ENCODE data around the gene CREB5. TPM values are rescaled to one million over a fixed set of nuclear protein-coding genes. Genes with fewer than 3 reads are reported as not detected.

CREB5 gene
- total RNA-seq, 4 donors from 2014 or later = 16.8 to 22.4 (median 20.9) TPM

GRCh38 chr7:28709748-28710147 is 297.4 kb downstream of the CREB5 start:
- TF ChIP-seq EP300 (IDR thresholded peaks at IDR 0.05) = no peak
- no peak for TF ChIP-seq CTCF (IDR thresholded peaks at IDR 0.05)
- no peak for TF ChIP-seq POLR2A (IDR thresholded peaks at IDR 0.05)
- Histone ChIP-seq H3K4me3 (no peak overlapping the region), H3K27me3 (no peaks in the 10 kb centered on the region), H3K27ac (peak overlapping the region in 1 of 4 donors; percentile 82), H3K36me3 (no peaks in the 10 kb centered on the region), H3K4me1 (peaks cover 0 to 29% (median 0%) of the 10 kb centered on the region in 4 donors), H3K9me3 (no peaks in the 10 kb centered on the region)
- 81 to 86% methylated on average over 6 of the region's 6 CpGs for WGBS, 2 donors
- DNase-seq (ENCODE audit: low spot score in 2 of 2) = no peak

GRCh38 chr7:28711114-28711513 is 298.8 kb downstream of the CREB5 start:
- Histone ChIP-seq H3K4me1 (peaks cover 0 to 29% (median 0%) of the 10 kb centered on the region in 4 donors), H3K36me3 (no peaks in the 10 kb centered on the region), H3K4me3 (no peak overlapping the region), H3K27me3 (no peaks in the 10 kb centered on the region), H3K27ac (peak overlapping the region in 2 of 4 donors; percentile 26 to 53), H3K9me3 (no peaks in the 10 kb centered on the region)
- WGBS, 2 donors = 58 to 67% methylated on average over 3 of the region's 3 CpGs
- no peak for DNase-seq (ENCODE audit: low spot score in 2 of 2)
- TF ChIP-seq POLR2A (IDR thresholded peaks at IDR 0.05) (no peak), CTCF (IDR thresholded peaks at IDR 0.05) (no peak), EP300 (IDR thresholded peaks at IDR 0.05) (no peak)

- no peak for TF ChIP-seq CTCF (IDR thresholded peaks at IDR 0.05)
- no peak for TF ChIP-seq EP300 (IDR thresholded peaks at IDR 0.05)
- TF ChIP-seq POLR2A (IDR thresholded peaks at IDR 0.05) = no peak
- H3K4me1 ChIP-seq = peaks cover 0 to 19% (median 0%) of the 10 kb centered on the region in 4 donors
- H3K4me3 ChIP-seq = no peak overlapping the region
- H3K9me3 ChIP-seq = no peaks in the 10 kb centered on the region
- H3K36me3 ChIP-seq = peaks cover 0 to 5% (median 0%) of the 10 kb centered on the region in 3 donors
- H3K27ac ChIP-seq = no peak overlapping the region
- H3K27me3 ChIP-seq = no peaks in the 10 kb centered on the region
- no peak for DNase-seq (ENCODE audit: low spot score in 2 of 2)
- 70 to 72% methylated on average over 6 of the region's 6 CpGs for WGBS, 2 donors
These were observed 302.3 kb downstream of the CREB5 start for GRCh38 chr7:28714459-28715120.

DNA sequence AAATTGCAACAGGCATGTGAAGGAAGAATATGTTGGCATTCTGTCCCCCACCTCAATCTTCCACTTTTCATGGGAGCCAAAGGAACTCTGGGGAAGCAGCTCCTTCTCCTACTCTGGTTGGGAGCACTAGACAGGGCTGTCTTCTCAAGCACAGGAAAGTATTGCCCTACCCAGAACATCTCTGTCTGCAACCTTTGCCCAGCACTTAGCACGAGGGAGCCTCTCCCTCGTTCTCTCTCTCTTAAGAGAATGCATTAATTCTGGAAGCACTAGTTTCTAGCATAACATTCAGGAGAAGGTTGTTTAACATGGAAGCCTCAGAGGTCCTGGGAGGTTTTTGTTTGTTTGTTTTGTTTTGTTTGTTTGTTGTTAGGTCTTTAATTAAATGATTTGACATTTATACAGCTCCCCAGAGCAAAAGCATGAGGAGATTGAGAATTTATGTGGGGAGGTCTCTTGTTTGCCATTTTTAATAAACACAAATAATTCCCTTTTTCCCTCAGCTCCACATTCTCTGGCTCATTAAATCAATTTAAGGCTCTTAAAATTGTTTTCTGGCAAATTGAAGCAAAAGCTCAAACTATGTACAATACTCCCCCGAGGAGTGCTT is 305.2 kb downstream of the CREB5 start:
- DNase-seq (ENCODE audit: low spot score in 2 of 2) = no peak
- Histone ChIP-seq H3K9me3 (no peaks in the 10 kb centered on the region), H3K27me3 (no peaks in the 10 kb centered on the region), H3K4me3 (no peak overlapping the region), H3K36me3 (peaks cover 0 to 24% (median 0%) of the 10 kb centered on the region in 3 donors), H3K4me1 (peaks cover 0 to 12% (median 0%) of the 10 kb centered on the region in 4 donors), H3K27ac (no peak overlapping the region)
- 51 to 71% methylated on average over 3 of the region's 3 CpGs for WGBS, 2 donors
- TF ChIP-seq EP300 (IDR thresholded peaks at IDR 0.05) (no peak), POLR2A (IDR thresholded peaks at IDR 0.05) (no peak), CTCF (IDR thresholded peaks at IDR 0.05) (no peak)

DNA sequence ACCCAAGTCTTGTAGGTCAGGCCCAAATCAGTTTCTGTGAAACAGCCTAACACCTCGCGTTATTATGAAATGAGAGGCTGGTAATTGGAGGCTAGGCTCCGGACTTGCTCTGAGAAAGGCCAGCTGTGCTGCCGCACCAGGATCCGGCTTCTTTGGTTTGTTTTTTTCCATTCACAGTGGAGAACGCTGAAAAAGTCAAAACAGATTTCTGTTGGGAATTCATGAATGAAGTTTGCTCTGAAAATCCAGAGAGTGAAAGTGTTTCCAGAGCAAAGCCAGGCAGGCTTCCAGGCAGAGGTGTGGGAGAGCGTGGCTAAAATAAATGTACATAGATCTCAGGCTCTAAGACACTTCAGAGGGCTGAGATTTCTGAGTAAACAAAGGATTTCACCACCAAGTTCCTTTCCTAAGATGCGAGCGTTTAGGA is 305.8 kb downstream of the CREB5 start:
- Histone ChIP-seq H3K27ac (no peak overlapping the region), H3K36me3 (peaks cover 0 to 24% (median 0%) of the 10 kb centered on the region in 3 donors), H3K27me3 (no peaks in the 10 kb centered on the region), H3K4me3 (no peak overlapping the region), H3K4me1 (peaks cover 0 to 12% (median 0%) of the 10 kb centered on the region in 4 donors), H3K9me3 (no peaks in the 10 kb centered on the region)
- no peak for DNase-seq (ENCODE audit: low spot score in 2 of 2)
- TF ChIP-seq CTCF (IDR thresholded peaks at IDR 0.05) = no peak
- no peak for TF ChIP-seq EP300 (IDR thresholded peaks at IDR 0.05)
- no peak for TF ChIP-seq POLR2A (IDR thresholded peaks at IDR 0.05)
- 59 to 83% methylated on average over 9 of the region's 9 CpGs for WGBS, 2 donors
